IMR-90 (cell line): ENCODE data around the gene TPSAB1.

Experiments
- CEBPB ChIP-seq: IDR thresholded peaks from 2 replicates; pipeline ENCODE4 v1.6.1; 2012; ENCODE audit warnings: low read depth, low read length, improper control_type of control experiment
- POLR2A ChIP-seq: IDR thresholded peaks from 2 replicates; pipeline ENCODE4 v1.6.1; 2012; ENCODE audit warnings: mild to moderate bottlenecking, low read depth, low read length
- RCOR1 ChIP-seq: IDR thresholded peaks from 2 replicates; pipeline ENCODE4 v1.6.1; 2012; ENCODE audit warnings: mild to moderate bottlenecking, low read length, improper control_type of control experiment; ENCODE audit not compliant: insufficient replicate concordance
- RFX5 ChIP-seq: IDR thresholded peaks from 2 replicates; pipeline ENCODE4 v1.8.0; 2012; ENCODE audit warnings: low read depth, mild to moderate bottlenecking, low read length, moderate library complexity
- TF ChIP-seq, protein P1 (sequence below): conservative IDR thresholded peaks from 2 replicates; pipeline ENCODE4 v1.5.1; 2012; ENCODE audit warnings: mild to moderate bottlenecking, low read depth, low read length, improper control_type of control experiment
- TF ChIP-seq, protein P2 (sequence below): fragments of 150-350 bp; IDR thresholded peaks from 2 replicates; pipeline ENCODE4 v1.6.1; 2016; ENCODE audit warnings: low read depth, mild to moderate bottlenecking, low read length, moderate library complexity, borderline replicate concordance

GRCh38 chr16:1204933-1205332 lies 35.6 kb upstream of the TPSAB1 start:
- TF ChIP-seq, protein P1, sequence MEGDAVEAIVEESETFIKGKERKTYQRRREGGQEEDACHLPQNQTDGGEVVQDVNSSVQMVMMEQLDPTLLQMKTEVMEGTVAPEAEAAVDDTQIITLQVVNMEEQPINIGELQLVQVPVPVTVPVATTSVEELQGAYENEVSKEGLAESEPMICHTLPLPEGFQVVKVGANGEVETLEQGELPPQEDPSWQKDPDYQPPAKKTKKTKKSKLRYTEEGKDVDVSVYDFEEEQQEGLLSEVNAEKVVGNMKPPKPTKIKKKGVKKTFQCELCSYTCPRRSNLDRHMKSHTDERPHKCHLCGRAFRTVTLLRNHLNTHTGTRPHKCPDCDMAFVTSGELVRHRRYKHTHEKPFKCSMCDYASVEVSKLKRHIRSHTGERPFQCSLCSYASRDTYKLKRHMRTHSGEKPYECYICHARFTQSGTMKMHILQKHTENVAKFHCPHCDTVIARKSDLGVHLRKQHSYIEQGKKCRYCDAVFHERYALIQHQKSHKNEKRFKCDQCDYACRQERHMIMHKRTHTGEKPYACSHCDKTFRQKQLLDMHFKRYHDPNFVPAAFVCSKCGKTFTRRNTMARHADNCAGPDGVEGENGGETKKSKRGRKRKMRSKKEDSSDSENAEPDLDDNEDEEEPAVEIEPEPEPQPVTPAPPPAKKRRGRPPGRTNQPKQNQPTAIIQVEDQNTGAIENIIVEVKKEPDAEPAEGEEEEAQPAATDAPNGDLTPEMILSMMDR, result no peak
- TF ChIP-seq POLR2A (no peak), RFX5 (no peak), CEBPB (no peak), RCOR1 (no peak)
- TF ChIP-seq, protein P2, sequence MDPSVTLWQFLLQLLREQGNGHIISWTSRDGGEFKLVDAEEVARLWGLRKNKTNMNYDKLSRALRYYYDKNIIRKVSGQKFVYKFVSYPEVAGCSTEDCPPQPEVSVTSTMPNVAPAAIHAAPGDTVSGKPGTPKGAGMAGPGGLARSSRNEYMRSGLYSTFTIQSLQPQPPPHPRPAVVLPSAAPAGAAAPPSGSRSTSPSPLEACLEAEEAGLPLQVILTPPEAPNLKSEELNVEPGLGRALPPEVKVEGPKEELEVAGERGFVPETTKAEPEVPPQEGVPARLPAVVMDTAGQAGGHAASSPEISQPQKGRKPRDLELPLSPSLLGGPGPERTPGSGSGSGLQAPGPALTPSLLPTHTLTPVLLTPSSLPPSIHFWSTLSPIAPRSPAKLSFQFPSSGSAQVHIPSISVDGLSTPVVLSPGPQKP, result no peak
